Measurements from ENCODE around the gene FAM78A.

- TF ChIP-seq EZH2 (IDR thresholded peaks at IDR 0.05; ENCODE audit: insufficient read depth, poor library complexity, severe bottlenecking) = no peak
- TF ChIP-seq EZH2phosphoT487 (IDR thresholded peaks at IDR 0.05; ENCODE audit: insufficient read depth, low read depth) = no peak
These were observed 59.5 kb downstream of the FAM78A start for GRCh38 chr9:131216806-131217205.
